ENCODE data around the gene NDST1. TPM values are rescaled to one million over a fixed set of nuclear protein-coding genes. Genes with fewer than 3 reads are reported as not detected.

NDST1 gene
- total and polyA plus RNA-seq, 2 donors (not counting 3 experiments of a cell fraction or from before 2014, with no cell fraction given): 38.6 to 102 TPM

DNA sequence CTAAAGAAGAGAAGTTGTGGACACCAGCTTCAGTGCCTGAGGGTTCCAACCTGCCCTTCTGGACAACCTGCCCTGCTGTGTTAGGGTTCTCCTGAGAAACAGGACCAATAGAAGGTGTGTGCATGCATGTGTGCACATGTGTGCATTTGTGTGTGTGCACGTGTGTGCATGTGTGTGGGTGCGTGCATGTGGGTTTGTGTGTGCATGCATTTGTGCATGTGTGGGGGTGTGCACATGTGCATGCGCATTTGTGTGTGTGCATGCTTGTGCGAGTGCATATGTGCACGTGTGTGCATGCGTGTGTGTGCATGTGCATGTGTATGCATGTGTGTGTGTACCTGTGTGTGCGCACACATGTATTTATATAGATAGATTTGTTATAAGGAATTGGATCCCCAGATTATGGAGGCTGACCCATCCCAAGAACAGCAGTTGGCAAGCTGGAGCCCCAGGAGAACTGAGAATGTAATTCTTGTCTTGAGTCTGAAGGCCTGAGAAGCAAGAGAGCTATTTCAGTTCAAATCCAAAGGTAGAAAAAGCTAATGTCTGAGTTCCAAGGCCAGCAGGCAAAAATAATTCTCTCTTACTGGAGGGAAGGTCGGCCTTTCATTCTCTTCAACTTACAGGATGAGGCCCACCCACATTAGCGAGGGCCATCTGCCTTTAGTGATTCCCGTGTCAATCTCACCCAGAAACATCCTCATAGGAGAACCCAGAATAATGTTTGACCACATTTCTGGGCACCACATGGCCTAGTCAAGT is 69.6 kb downstream of the NDST1 start:
- intact Hi-C loops (cut with micrococcal nuclease) (no loop called here), dilution Hi-C loops (cut with MboI; ENCODE audit: extremely low pct_ligation_motif_present, low sequenced_read_pairs) (no loop called here)
- POLR2A ChIA-PET: no interaction called here
- Histone ChIP-seq H3K79me2 (ENCODE audit: control insufficient read depth, insufficient read depth, low read length) (no peaks in the 10 kb centered on the region), H4K20me1 (replicated peaks; ENCODE audit: control insufficient read depth, extremely low read depth, insufficient read depth, low read length) (no peaks in the 10 kb centered on the region), H3K27ac (ENCODE audit: insufficient read depth, low read depth, low read length) (no peak overlapping the region), H3K9me3 (replicated peaks; ENCODE audit: control insufficient read depth, insufficient read depth, low read length) (no peaks in the 10 kb centered on the region), H3K36me3 (ENCODE audit: control insufficient read depth in 2 of 2, extremely low read depth in 1 of 2, insufficient read depth in 2 of 2, low read length in 2 of 2) (no peaks in the 10 kb centered on the region), H3K4me2 (ENCODE audit: insufficient read depth, low read length) (no peak overlapping the region), H3K4me1 (ENCODE audit: control insufficient read depth, extremely low read depth, insufficient read depth, low read length) (no peaks in the 10 kb centered on the region), H3K9ac (replicated peaks; ENCODE audit: extremely low read depth, insufficient read depth, low read length) (no peak overlapping the region), H3K4me3 (replicated peaks in 1 of 3; ENCODE audit: insufficient read depth in 1 of 3, low read depth in 1 of 3, low read length in 3 of 3) (no peak overlapping the region), H3K9me1 (replicated peaks; ENCODE audit: control insufficient read depth, extremely low read depth, insufficient read depth, low read length) (no peaks in the 10 kb centered on the region), H2AFZ (ENCODE audit: low read depth, low read length) (no peak overlapping the region), H3K27me3 (ENCODE audit: control insufficient read depth in 2 of 2, insufficient read depth in 2 of 2, low read length in 2 of 2) (peaks cover 0 to 3% of the 10 kb centered on the region in 2 experiments)
- DNase-seq (ENCODE audit: low read depth, low spot score) (no peak), FAIRE-seq (no peak)
- TF ChIP-seq EZH2 (IDR thresholded peaks at IDR 0.05; ENCODE audit: borderline replicate concordance, low read depth, low read length, severe bottlenecking): no peak
- no peak for TF ChIP-seq GATA2 (IDR thresholded peaks at IDR 0.05; ENCODE audit: insufficient read depth, insufficient read length, low read depth, low read length)
- no peak for TF ChIP-seq CTCF (IDR thresholded peaks at IDR 0.05; ENCODE audit: extremely low read depth in 1 of 2, insufficient read depth in 1 of 2, low read depth in 1 of 2, low read length in 2 of 2)
- peak; percentile 18 for TF ChIP-seq MAX (IDR thresholded peaks at IDR 0.05; ENCODE audit: insufficient read depth, insufficient read length)
- no peak for TF ChIP-seq JUN (IDR thresholded peaks at IDR 0.05; ENCODE audit: borderline replicate concordance, insufficient read depth, insufficient read length, low read depth)
- CTCF ChIA-PET: interaction anchor here (0.9 to 1.2 kb wide), 2 partner anchors 12 to 63 kb away, joined by 3 to 4 read pairs; partner anchors contain the start of gene SYNPO
- no TSS peak for BruUV-seq (replicated peaks)

Measured in endothelial cell of umbilical vein (primary cell).